Kidney (tissue), 14 donors: ENCODE data around the gene TRAF1. TPM values are rescaled to one million over a fixed set of nuclear protein-coding genes. Genes with fewer than 3 reads are reported as not detected.

Experiments
- DNase-seq, 5 donors: peaks; one replicate each; pipeline ENCODE4 v3.0.0-alpha.2; 2013 to 2020
- FAIRE-seq: peaks from 2 replicates; lab custom pipeline; 2012; peaks lifted over from hg19 to GRCh38; lab: Jason Lieb, UNC
- H3K27ac ChIP-seq, 2 donors: one replicate each; pipeline ENCODE4 v1.7.0; 2013; ENCODE audit warnings: low read depth in 2 of 2, low read length in 2 of 2, inconsistent platforms in 1 of 2
- H3K27me3 ChIP-seq: one replicate; pipeline ENCODE4 v1.7.1; 2013; ENCODE audit warnings: low read length, inconsistent platforms; ENCODE audit not compliant: control insufficient read depth, insufficient read depth
- H3K36me3 ChIP-seq, 3 donors: one replicate each; pipeline versions ENCODE4 v1.7.0 to v1.7.1; 2013; ENCODE audit warnings: low read length in 3 of 3, control low read depth in 1 of 3, inconsistent platforms in 1 of 3; ENCODE audit not compliant: insufficient read depth in 3 of 3, control insufficient read depth in 2 of 3
- H3K4me1 ChIP-seq, 3 donors: one replicate each; pipeline versions ENCODE4 v1.7.0 to v1.7.1; 2013; ENCODE audit warnings: low read length in 3 of 3, inconsistent platforms in 1 of 3, low read depth in 1 of 3; ENCODE audit not compliant: control insufficient read depth in 2 of 3, insufficient read depth in 2 of 3
- H3K4me3 ChIP-seq, 3 donors: one replicate each; pipeline versions ENCODE4 v1.7.0 to v1.8.1; 2013; ENCODE audit warnings: low read length in 3 of 3, control low read depth in 1 of 3, inconsistent platforms in 1 of 3
- H3K9ac ChIP-seq, 3 donors: one replicate each; pipeline versions ENCODE4 v1.7.0 to v1.7.1; 2013; ENCODE audit warnings: low read length in 3 of 3, control low read depth in 1 of 3, inconsistent platforms in 1 of 3
- H3K9me3 ChIP-seq, 3 donors: one replicate each; pipeline versions ENCODE4 v1.7.0 to v1.7.1; 2013; ENCODE audit warnings: low read length in 3 of 3, control low read depth in 1 of 3, inconsistent platforms in 1 of 3; ENCODE audit not compliant: control insufficient read depth in 2 of 3, insufficient read depth in 1 of 3
- CTCF ChIP-seq: IDR thresholded peaks from 3 replicates; pipeline ENCODE4 v1.5.1; 2012; ENCODE audit warnings: mild to moderate bottlenecking, moderate library complexity, borderline replicate concordance; ENCODE audit not compliant: insufficient read depth; ENCODE audit errors: extremely low read depth
- intact Hi-C: fragments of 100-400 bp; cut with DNase I; formaldehyde crosslinking; loops from one replicate; pipeline ENCODE4 v1.11.1; 2022
- polyA plus RNA-seq: library from polyadenylated mRNA; stranded (reverse); fragments of 350-450 nt; fragmentation: Illumina TruSeq; extraction: RNeasy Lipid Tissue Mini Kit (QIAGEN cat#74804); gene quantifications from one replicate; pipeline ENCODE4 v1.2.3, GENCODE V29; 2014; ENCODE audit warnings: low read depth, low replicate concordance; ENCODE audit not compliant: insufficient read depth
- total RNA-seq: library from RNA; stranded (reverse); fragmentation: NEBNext Ultra II Directional; extraction: Animal tissue kit (Norgen Biotek cat#: 25700); gene quantifications from one replicate; pipeline ENCODE4 v1.2.1, GENCODE V29; 2021
- donor health status: control.
- donor health status: control.
- donor health status: control.
- donor health status: control.
- donor health status: control.
- donor health status: DM: yes; HTN: yes; CAD: no.
- donor health status: Normal renal cell carcinoma (clear cell type).

Gene TRAF1
- total and polyA plus RNA-seq, 2 donors from 2014 or later = 3.1 to 10.9 TPM

- no peaks in the 10 kb centered on the region for H3K36me3 ChIP-seq
- peaks cover 2 to 10% (median 9%) of the 10 kb centered on the region in 3 donors for H3K4me1 ChIP-seq
- no peak for FAIRE-seq
- DNase-seq = no peak
- intact Hi-C loops = no loop called here
- H3K9ac ChIP-seq = no peak overlapping the region
- no peaks in the 10 kb centered on the region for H3K9me3 ChIP-seq
- no peak overlapping the region for H3K27ac ChIP-seq
- no peak overlapping the region for H3K4me3 ChIP-seq
- H3K27me3 ChIP-seq = no peaks in the 10 kb centered on the region
- TF ChIP-seq CTCF = no peak
These were observed 14.6 kb upstream of the TRAF1 start for GRCh38 chr9:120941046-120941770.

DNA sequence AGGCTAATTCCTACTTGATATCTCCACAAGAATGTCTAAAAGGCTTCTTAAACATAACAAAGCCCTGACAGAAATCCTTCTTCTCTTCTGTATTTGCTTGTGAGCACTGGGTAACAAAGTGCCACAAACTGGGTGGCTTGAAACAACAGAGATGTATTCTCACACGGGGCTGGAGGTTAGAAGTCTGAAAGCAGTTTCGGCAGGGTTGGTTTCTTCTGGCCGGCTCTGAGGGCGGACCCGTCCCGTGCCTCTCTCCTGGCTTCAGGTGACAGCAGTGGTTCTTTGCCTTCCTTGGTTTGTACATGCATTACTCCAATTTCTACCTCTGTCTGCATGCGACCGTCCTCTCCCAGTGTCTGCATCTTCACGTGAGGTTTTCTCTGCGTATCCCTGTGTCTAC, 14.0 kb upstream of the TRAF1 start:
- Histone ChIP-seq H3K9ac (no peak overlapping the region), H3K9me3 (no peaks in the 10 kb centered on the region), H3K27ac (no peak overlapping the region), H3K36me3 (no peaks in the 10 kb centered on the region), H3K4me3 (no peak overlapping the region), H3K4me1 (peaks cover 2 to 17% (median 15%) of the 10 kb centered on the region in 3 donors), H3K27me3 (no peaks in the 10 kb centered on the region)
- intact Hi-C loops = no loop called here
- DNase-seq = no peak
- TF ChIP-seq CTCF = no peak
- FAIRE-seq = no peak

DNA sequence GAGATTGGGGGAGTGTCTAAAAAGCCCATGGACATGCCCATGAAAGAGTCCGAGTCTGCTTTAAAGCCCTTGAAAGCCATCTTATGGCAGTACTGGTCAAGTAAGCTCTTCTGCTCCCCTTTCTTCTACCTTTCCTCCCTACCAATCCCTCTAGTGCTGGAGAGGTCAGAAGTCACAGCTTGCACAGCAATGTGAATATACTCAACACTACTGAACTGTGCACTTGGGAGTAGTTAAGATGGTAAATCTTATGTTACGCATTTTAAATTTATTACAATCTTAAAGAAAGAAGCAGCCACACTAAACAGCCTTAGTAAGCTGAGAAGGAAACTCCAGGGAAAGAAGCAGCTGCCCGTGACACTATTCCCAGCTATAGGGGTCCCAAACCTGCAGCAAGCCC, 12.3 kb upstream of the TRAF1 start:
- Histone ChIP-seq H3K36me3 (no peaks in the 10 kb centered on the region), H3K9ac (no peak overlapping the region), H3K27me3 (no peaks in the 10 kb centered on the region), H3K4me3 (no peak overlapping the region), H3K9me3 (no peaks in the 10 kb centered on the region), H3K4me1 (peaks cover 2 to 29% (median 16%) of the 10 kb centered on the region in 3 donors), H3K27ac (no peak overlapping the region)
- intact Hi-C loops = no loop called here
- DNase-seq (peak in 3 of 5 donors; percentile 41 to 80 (median 79)), FAIRE-seq (no peak)
- no peak for TF ChIP-seq CTCF
